H1 (cell line): ENCODE measurements around the gene PRR36. TPM values are rescaled to one million over a fixed set of nuclear protein-coding genes. Genes with fewer than 3 reads are reported as not detected.

Experiments used
- CTCF ChIA-PET: fragments of 300-600 bp; sonication (Branson Sonifier 250); formaldehyde crosslinking; loops from one replicate; lab custom pipeline; 2021; ENCODE audit not compliant: partially characterized antibody; lab: Charles Lee
- POLR2A ChIA-PET: fragments of 300-600 bp; sonication (Branson Sonifier 250); formaldehyde crosslinking; loops from one replicate; lab custom pipeline; 2021; ENCODE audit warnings: inconsistent platforms; ENCODE audit not compliant: partially characterized antibody; lab: Charles Lee
- DNase-seq, 2 experiments: peaks; one replicate each; pipeline versions ENCODE4 v3.0.0 to v3.0.0-alpha.2; 2010 to 2022; ENCODE audit warnings: low spot score in 2 of 2, low read depth in 1 of 2, mixed read lengths in 1 of 2
- FAIRE-seq: peaks from 2 replicates; lab custom pipeline; 2011; peaks lifted over from hg19 to GRCh38; lab: Jason Lieb, UNC
- H2AFZ ChIP-seq: 2 replicates; pipeline ENCODE4 v1.8.1; 2012; ENCODE audit warnings: low read length, inconsistent platforms
- H2AK5ac ChIP-seq: 2 replicates; pipeline ENCODE4 v1.6.1; 2013; ENCODE audit warnings: low read depth, low read length
- H2BK120ac ChIP-seq: replicated peaks from 2 replicates; pipeline ENCODE3; 2013; ENCODE audit warnings: low read depth, low read length, inconsistent platforms
- H2BK12ac ChIP-seq: 2 replicates; pipeline ENCODE4 v1.6.1; 2013; ENCODE audit warnings: low read depth, low read length
- H2BK15ac ChIP-seq: 2 replicates; pipeline ENCODE4 v1.6.1; 2013; ENCODE audit warnings: low read length
- H2BK20ac ChIP-seq: 2 replicates; pipeline ENCODE4 v1.6.1; 2013; ENCODE audit warnings: low read length
- H2BK5ac ChIP-seq: 2 replicates; pipeline ENCODE4 v1.6.1; 2013; ENCODE audit warnings: low read depth, low read length
- H3K14ac ChIP-seq: 2 replicates; pipeline ENCODE4 v1.6.1; 2013; ENCODE audit warnings: inconsistent platforms; ENCODE audit not compliant: insufficient read length
- H3K18ac ChIP-seq: 2 replicates; pipeline ENCODE4 v1.6.1; 2013; ENCODE audit warnings: low read length; ENCODE audit errors: extremely low read depth
- H3K23ac ChIP-seq: 2 replicates; pipeline ENCODE4 v1.6.1; 2013; ENCODE audit warnings: inconsistent platforms; ENCODE audit not compliant: insufficient read length
- H3K23me2 ChIP-seq: 2 replicates; pipeline ENCODE4 v1.6.1; 2013; ENCODE audit warnings: low read depth, low read length
- H3K27ac ChIP-seq: 2 replicates; pipeline ENCODE4 v1.6.1; 2011; ENCODE audit warnings: low read depth, low read length, inconsistent platforms
- H3K27me3 ChIP-seq, 4 experiments: replicated peaks in 1 of 4; 1 replicate in 1 of 4; 2 replicates in 3 of 4; pipeline versions ENCODE4 v1.6.1 to v1.8.1; 2011 to 2013; ENCODE audit warnings: low read length in 3 of 4, mild to moderate bottlenecking in 3 of 4, inconsistent platforms in 2 of 4, mixed read lengths in 2 of 4, moderate library complexity in 1 of 4; ENCODE audit not compliant: control insufficient read depth in 3 of 4, insufficient read depth in 3 of 4; ENCODE audit errors: extremely low read depth in 1 of 4
- H3K36me3 ChIP-seq, 4 experiments: 2 replicates each; pipeline versions ENCODE4 v1.6.1 to v1.8.1; 2011 to 2013; ENCODE audit warnings: mild to moderate bottlenecking in 4 of 4, low read length in 3 of 4, moderate library complexity in 2 of 4, control low read depth in 1 of 4, inconsistent platforms in 1 of 4; ENCODE audit not compliant: insufficient read depth in 4 of 4, control insufficient read depth in 2 of 4
- H3K4ac ChIP-seq: replicated peaks from 2 replicates; pipeline ENCODE3; 2013; ENCODE audit warnings: low read length, low read depth, mixed read lengths, inconsistent platforms; ENCODE audit not compliant: insufficient read length
- H3K4me1 ChIP-seq, 4 experiments: replicated peaks in 1 of 4; 1 replicate in 1 of 4; 2 replicates in 3 of 4; pipeline versions ENCODE4 v1.6.1 to v1.8.1; 2011 to 2013; ENCODE audit warnings: low read length in 3 of 4, inconsistent platforms in 2 of 4, mixed read lengths in 1 of 4; ENCODE audit not compliant: insufficient read depth in 4 of 4, control insufficient read depth in 3 of 4
- H3K4me2 ChIP-seq, 2 experiments: 2 replicates each; pipeline versions ENCODE4 v1.6.1 to v1.8.1; 2011 to 2013; ENCODE audit warnings: low read depth in 2 of 2, low read length in 2 of 2, control low read depth in 1 of 2, inconsistent platforms in 1 of 2, mild to moderate bottlenecking in 1 of 2; ENCODE audit not compliant: insufficient read depth in 1 of 2
- H3K4me3 ChIP-seq, 4 experiments: fragments of 200-600, 300-600 bp in 1 of 4; sonication (generic), shearing (Covaris generic), sonication (Bioruptor Twin) in 1 of 4; 2 replicates each; pipeline versions ENCODE4 v1.5.1 to v1.8.1; 2011 to 2016; ENCODE audit warnings: low read length in 4 of 4, low read depth in 3 of 4, control low read depth in 2 of 4, inconsistent platforms in 2 of 4, mild to moderate bottlenecking in 2 of 4, mixed read lengths in 1 of 4, moderate library complexity in 1 of 4; ENCODE audit not compliant: insufficient read depth in 2 of 4; ENCODE audit errors: extremely low read depth in 1 of 4
- H3K56ac ChIP-seq: replicated peaks from 2 replicates; pipeline ENCODE3; 2013; ENCODE audit warnings: low read depth, mild to moderate bottlenecking, mixed read lengths, low read length, inconsistent platforms; ENCODE audit not compliant: insufficient read length
- H3K79me1 ChIP-seq: 2 replicates; pipeline ENCODE4 v1.6.1; 2013; ENCODE audit warnings: low read depth, low read length, control low read depth
- H3K79me2 ChIP-seq, 2 experiments: 2 replicates each; pipeline versions ENCODE4 v1.6.1 to v1.8.1; 2012 to 2013; ENCODE audit warnings: low read length in 2 of 2, mild to moderate bottlenecking in 2 of 2, inconsistent platforms in 1 of 2; ENCODE audit not compliant: insufficient read depth in 2 of 2, control insufficient read depth in 1 of 2
- H3K9ac ChIP-seq, 4 experiments: replicated peaks in 1 of 4; 1 replicate in 1 of 4; 2 replicates in 3 of 4; pipeline versions ENCODE4 v1.6.1 to v1.8.1; 2011 to 2013; ENCODE audit warnings: low read depth in 3 of 4, low read length in 3 of 4, control low read depth in 2 of 4, mild to moderate bottlenecking in 2 of 4, moderate library complexity in 2 of 4, inconsistent platforms in 1 of 4; ENCODE audit errors: extremely low read depth in 1 of 4
- H3K9me3 ChIP-seq, 2 experiments: 2 replicates each; pipeline versions ENCODE4 v1.6.1 to v1.8.1; 2012 to 2013; ENCODE audit warnings: mild to moderate bottlenecking in 2 of 2, moderate library complexity in 2 of 2, control low read depth in 1 of 2, inconsistent platforms in 1 of 2, low read depth in 1 of 2, low read length in 1 of 2, mixed read lengths in 1 of 2; ENCODE audit not compliant: insufficient read depth in 2 of 2
- H4K20me1 ChIP-seq, 2 experiments: replicated peaks in 1 of 2; 2 replicates each; pipeline versions ENCODE3 to v1.8.1; 2011 to 2013; ENCODE audit warnings: inconsistent platforms in 2 of 2, low read length in 2 of 2, mild to moderate bottlenecking in 1 of 2; ENCODE audit not compliant: insufficient read depth in 2 of 2, control insufficient read depth in 1 of 2
- H4K5ac ChIP-seq: 2 replicates; pipeline ENCODE4 v1.6.1; 2013; ENCODE audit warnings: low read length, low read depth, mixed read lengths, inconsistent platforms; ENCODE audit not compliant: insufficient read length
- H4K8ac ChIP-seq: 2 replicates; pipeline ENCODE4 v1.8.0; 2013; ENCODE audit warnings: mild to moderate bottlenecking, moderate library complexity, low read length, inconsistent platforms; ENCODE audit not compliant: insufficient read depth; ENCODE audit errors: extremely low read depth
- H4K91ac ChIP-seq: replicated peaks from 2 replicates; pipeline ENCODE3; 2013; ENCODE audit warnings: low read length, mixed read lengths, inconsistent platforms; ENCODE audit not compliant: insufficient read length
- BRCA1 ChIP-seq: IDR thresholded peaks from 2 replicates; pipeline ENCODE4 v1.6.1; 2012; ENCODE audit warnings: low read depth, low read length, improper control_type of control experiment
- JUND ChIP-seq: IDR thresholded peaks from 2 replicates; pipeline ENCODE4 v1.6.1; 2011; ENCODE audit warnings: mild to moderate bottlenecking, improper control_type of control experiment, low read length
- MAX ChIP-seq: IDR thresholded peaks from 2 replicates; pipeline ENCODE4 v1.6.1; 2012; ENCODE audit warnings: inconsistent platforms
- NANOG ChIP-seq: IDR thresholded peaks from 2 replicates; pipeline ENCODE4 v1.6.1; 2011; ENCODE audit warnings: low read length, low read depth, mild to moderate bottlenecking, inconsistent platforms; ENCODE audit not compliant: insufficient read depth, poor library complexity, severe bottlenecking
- POLR2AphosphoS5 ChIP-seq: IDR thresholded peaks from 2 replicates; pipeline ENCODE4 v1.6.1; 2011; ENCODE audit warnings: low read depth, low read length
- RNF2 ChIP-seq: fragments of 200-900, 300-1000 bp; sonication (generic); IDR thresholded peaks from 2 replicates; pipeline ENCODE4 v1.7.1; 2016; ENCODE audit warnings: borderline replicate concordance, low read depth, mild to moderate bottlenecking, antibody characterized with exemption, low read length; ENCODE audit not compliant: poor library complexity, severe bottlenecking; ENCODE audit errors: missing control alignments
- SIRT6 ChIP-seq: IDR thresholded peaks from one replicate; pipeline ENCODE4 v1.7.1; 2012; ENCODE audit warnings: low read length, inconsistent platforms
- SP1 ChIP-seq: IDR thresholded peaks from 2 replicates; pipeline ENCODE4 v1.6.1; 2011; ENCODE audit warnings: low read depth, low read length
- ZNF274 ChIP-seq: IDR thresholded peaks from 2 replicates; pipeline ENCODE4 v1.7.0; 2012; ENCODE audit warnings: low read length, borderline replicate concordance; ENCODE audit errors: extremely low read depth
- WGBS, 2 experiments: shearing (Covaris generic) in 1 of 2; methylation state at CpG; one replicate each; pipeline versions ENCODE4 v1.1.6 to v1.1.7; 2013 to 2015; ENCODE audit warnings: low lambda C conversion rate in 2 of 2, mixed read lengths in 2 of 2, inconsistent platforms in 1 of 2, low coverage in 1 of 2, missing lambda C conversion rate in 1 of 2; ENCODE audit not compliant: insufficient replicate concordance in 2 of 2, insufficient coverage in 1 of 2, insufficient read length in 1 of 2; ENCODE audit errors: extremely low coverage in 1 of 2, missing lambda C conversion rate in 1 of 2; 5-methylcytosine and 5-hydroxymethylcytosine counted together
- polyA plus RNA-seq, 7 experiments: library from polyadenylated mRNA; depleted of rRNA in 3 of 7; stranded (reverse) in 5 of 7; unstranded in 2 of 7; fragments of >200 nt in 5 of 7; fragments of 200-250 nt in 2 of 7; gene quantifications; 1 replicate in 5 of 7; 2 replicates in 1 of 7; 4 replicates in 1 of 7; pipeline versions ENCODE4 v1.2.1 to v1.2.3, GENCODE V29; 2011 to 2013; ENCODE audit warnings: missing spikeins in 2 of 7, mixed read lengths in 2 of 7
- total RNA-seq: library from RNA; stranded (reverse); fragmentation: NEBNext Ultra II Directional; extraction: Animal tissue kit (Norgen Biotek cat#: 25700); gene quantifications from 2 replicates; pipeline ENCODE4 v1.2.1, GENCODE V29; 2021
- TF ChIP-seq, protein P1 (sequence below): IDR thresholded peaks from 2 replicates; pipeline ENCODE4 v1.6.1; 2011; ENCODE audit warnings: low read length, improper control_type of control experiment

PRR36 gene
- total and polyA plus RNA-seq, 2 of the 8 experiments (the other 6 are each of a cell fraction or from before 2014, with no cell fraction given): 1.6 to 23.9 TPM

DNA sequence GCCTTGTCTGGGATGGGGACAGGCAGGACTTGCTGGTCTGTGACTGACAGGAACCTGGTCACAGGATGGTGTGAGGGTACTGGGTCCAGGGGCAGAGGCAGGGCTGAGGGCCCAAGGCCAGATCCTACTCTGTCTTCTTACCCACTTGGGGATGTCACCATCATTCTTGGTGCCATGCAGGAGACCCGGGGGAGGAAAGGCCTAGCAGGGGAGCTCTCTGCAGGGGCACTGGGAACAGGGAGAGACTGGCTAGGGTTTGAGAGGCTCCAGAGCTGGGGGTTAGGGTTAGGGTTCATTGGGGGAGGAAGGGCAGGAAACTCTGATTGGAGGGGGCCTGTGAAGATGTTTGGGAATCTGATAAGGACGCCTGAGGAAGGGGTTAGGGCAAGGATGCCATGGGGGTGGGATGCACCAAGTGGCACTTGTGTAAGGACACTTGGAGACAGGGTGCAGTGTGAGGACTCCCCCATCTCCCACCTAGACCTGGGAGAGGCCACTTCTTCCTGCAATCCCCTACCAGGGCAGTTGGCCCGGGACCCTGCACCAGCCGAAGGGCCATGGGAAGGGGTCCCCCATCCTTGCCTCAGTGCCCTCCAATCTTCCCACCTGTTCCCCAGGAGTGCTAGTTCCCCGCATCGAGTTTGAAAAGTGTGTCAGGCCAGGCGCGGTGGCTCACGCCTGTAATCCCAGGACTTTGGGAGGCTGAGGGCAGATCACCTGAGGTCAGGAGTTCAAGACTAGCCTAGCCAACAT, 6.9 kb downstream of the PRR36 start:
- FAIRE-seq (no peak), DNase-seq (no peak)
- no peak overlapping the region for H3K56ac ChIP-seq
- H3K23me2 ChIP-seq: peaks cover 13% of the 10 kb centered on the region; the same call in 1 of the 2 replicates
- H3K4ac ChIP-seq: peak overlapping the region; percentile 66
- no peak overlapping the region for H3K27ac ChIP-seq
- H3K14ac ChIP-seq: no peak overlapping the region
- H2BK5ac ChIP-seq: 0 out of 2 replicates have a peak overlapping the region, but pooled peaks have one; percentile 66
- no peaks in the 10 kb centered on the region for H3K79me2 ChIP-seq
- no peak overlapping the region for H3K18ac ChIP-seq
- H3K4me2 ChIP-seq: no peak overlapping the region; a peak in 1 of 4 replicates
- H2BK12ac ChIP-seq: peak overlapping the region; percentile 50; the same call in 1 of the 2 replicates
- peaks cover 2 to 11% of the 10 kb centered on the region in 2 experiments for H4K20me1 ChIP-seq
- H3K23ac ChIP-seq: no peak overlapping the region
- H3K27me3 ChIP-seq: peaks cover 8 to 35% (median 25%) of the 10 kb centered on the region in 4 experiments
- no peaks in the 10 kb centered on the region for H3K9me3 ChIP-seq
- no peak overlapping the region for H2AK5ac ChIP-seq
- no peak overlapping the region for H4K91ac ChIP-seq
- H3K79me1 ChIP-seq: no peaks in the 10 kb centered on the region
- no peak overlapping the region for H2BK120ac ChIP-seq
- H3K9ac ChIP-seq: no peak overlapping the region
- POLR2A ChIA-PET: interaction anchor here (0.7 to 10.5 kb wide), 3 partner anchors 9 to 52 kb away, joined by 4 to 106 read pairs (median 14); partner anchors contain the start of genes SNAPC2 and TGFBR3L
- no peak overlapping the region for H3K4me3 ChIP-seq
- H2AFZ ChIP-seq: no peak overlapping the region
- no peaks in the 10 kb centered on the region for H3K36me3 ChIP-seq
- 94% methylated on average over 9 of the region's 9 CpGs; no CpG with 5 or more reads in 1 of the 2 experiments for WGBS, 2 experiments
- CTCF ChIA-PET: interaction anchor here (1.7 to 11.2 kb wide), 2 partner anchors 34 to 52 kb away, joined by 3 to 112 read pairs; partner anchors contain the start of genes SNAPC2 and TGFBR3L
- 0 out of 2 replicates have a peak overlapping the region, but pooled peaks have one; percentile 75 for H2BK15ac ChIP-seq
- no peak overlapping the region for H2BK20ac ChIP-seq
- no peak overlapping the region for H4K5ac ChIP-seq
- peaks cover 0 to 30% (median 15%) of the 10 kb centered on the region in 4 experiments; a peak in 5 of 7 replicates for H3K4me1 ChIP-seq
- no peak overlapping the region for H4K8ac ChIP-seq
- TF ChIP-seq SIRT6 (no peak), POLR2AphosphoS5 (no peak), BRCA1 (no peak), MAX (no peak), SP1 (no peak), ZNF274 (no peak), JUND (no peak), NANOG (no peak), RNF2 (no peak)
- TF ChIP-seq, protein P1, sequence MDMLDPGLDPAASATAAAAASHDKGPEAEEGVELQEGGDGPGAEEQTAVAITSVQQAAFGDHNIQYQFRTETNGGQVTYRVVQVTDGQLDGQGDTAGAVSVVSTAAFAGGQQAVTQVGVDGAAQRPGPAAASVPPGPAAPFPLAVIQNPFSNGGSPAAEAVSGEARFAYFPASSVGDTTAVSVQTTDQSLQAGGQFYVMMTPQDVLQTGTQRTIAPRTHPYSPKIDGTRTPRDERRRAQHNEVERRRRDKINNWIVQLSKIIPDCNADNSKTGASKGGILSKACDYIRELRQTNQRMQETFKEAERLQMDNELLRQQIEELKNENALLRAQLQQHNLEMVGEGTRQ: no peak
